Measurements from ENCODE around the gene CAMSAP2.

CAMSAP2 gene

DNA sequence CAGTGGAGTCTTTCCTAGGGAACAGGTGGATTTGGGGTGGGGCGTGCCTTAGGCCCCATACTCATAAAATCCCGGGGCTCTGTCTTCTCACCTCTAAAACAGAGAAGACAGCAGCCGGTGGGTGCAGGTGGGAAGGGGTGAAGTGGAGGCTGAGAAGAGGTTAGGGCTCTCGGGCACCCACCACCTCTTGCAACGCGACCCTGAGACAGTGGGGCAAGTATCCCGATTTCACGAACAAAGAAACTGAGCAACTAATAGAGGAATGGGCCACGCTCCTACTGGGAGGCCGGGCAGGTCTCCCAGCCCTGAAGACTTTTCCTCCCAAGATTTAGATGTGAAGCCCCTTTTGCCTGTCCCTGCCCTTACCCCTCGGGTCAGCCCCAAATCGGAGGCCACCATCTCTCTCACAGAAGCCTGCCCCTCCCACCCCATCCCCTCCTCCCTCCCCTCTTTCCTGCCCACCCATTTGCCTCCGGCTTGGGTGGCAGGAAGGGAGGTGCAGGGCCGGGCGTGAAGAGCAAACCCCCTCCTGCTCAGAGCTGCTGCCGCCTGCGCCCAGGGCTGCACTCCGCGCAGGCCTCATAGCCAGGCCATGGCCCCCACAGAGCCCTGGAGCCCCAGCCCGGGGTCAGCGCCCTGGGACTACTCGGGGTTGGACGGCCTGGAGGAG lies 133.9 kb downstream of the CAMSAP2 start, which contains the start of gene GPR25:
TSS of gene GPR25 (plus strand) at position 536 of the 670 bp plus-strand sequence. CDS start at position 593, 57 bp downstream.
- peak within 1 kb of the TSS; percentile 65 for H3K4me3 Mint-ChIP-seq
- H3K36me3 Mint-ChIP-seq = no peaks in the 10 kb centered on the region
- H3K4me1 Mint-ChIP-seq = peaks cover 22% of the 10 kb centered on the region
- H3K27me3 Mint-ChIP-seq = peaks cover 12% of the 10 kb centered on the region
- H3K9me3 Mint-ChIP-seq = no peaks in the 10 kb centered on the region
- H3K27ac Mint-ChIP-seq = no peak within 1 kb of the TSS

DNA sequence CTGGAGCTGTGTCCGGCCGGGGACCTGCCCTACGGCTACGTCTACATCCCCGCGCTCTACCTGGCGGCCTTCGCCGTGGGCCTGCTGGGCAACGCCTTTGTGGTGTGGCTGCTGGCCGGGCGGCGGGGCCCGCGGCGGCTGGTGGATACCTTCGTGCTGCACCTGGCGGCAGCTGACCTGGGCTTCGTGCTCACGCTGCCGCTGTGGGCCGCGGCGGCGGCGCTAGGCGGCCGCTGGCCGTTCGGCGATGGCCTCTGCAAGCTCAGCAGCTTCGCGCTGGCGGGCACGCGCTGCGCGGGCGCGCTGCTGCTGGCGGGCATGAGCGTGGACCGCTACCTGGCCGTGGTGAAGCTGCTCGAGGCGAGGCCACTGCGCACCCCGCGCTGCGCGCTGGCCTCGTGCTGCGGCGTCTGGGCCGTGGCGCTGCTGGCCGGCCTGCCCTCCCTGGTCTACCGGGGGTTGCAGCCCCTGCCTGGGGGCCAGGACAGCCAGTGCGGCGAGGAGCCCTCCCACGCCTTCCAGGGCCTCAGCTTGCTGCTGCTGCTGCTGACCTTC lies 134.5 kb downstream of the CAMSAP2 start:
- Mint-ChIP-seq H3K36me3 (no peaks in the 10 kb centered on the region), H3K9me3 (no peaks in the 10 kb centered on the region), H3K27me3 (peaks cover 12% of the 10 kb centered on the region), H3K4me1 (peaks cover 28% of the 10 kb centered on the region), H3K4me3 (no peak overlapping the region), H3K27ac (no peak overlapping the region)

DNA sequence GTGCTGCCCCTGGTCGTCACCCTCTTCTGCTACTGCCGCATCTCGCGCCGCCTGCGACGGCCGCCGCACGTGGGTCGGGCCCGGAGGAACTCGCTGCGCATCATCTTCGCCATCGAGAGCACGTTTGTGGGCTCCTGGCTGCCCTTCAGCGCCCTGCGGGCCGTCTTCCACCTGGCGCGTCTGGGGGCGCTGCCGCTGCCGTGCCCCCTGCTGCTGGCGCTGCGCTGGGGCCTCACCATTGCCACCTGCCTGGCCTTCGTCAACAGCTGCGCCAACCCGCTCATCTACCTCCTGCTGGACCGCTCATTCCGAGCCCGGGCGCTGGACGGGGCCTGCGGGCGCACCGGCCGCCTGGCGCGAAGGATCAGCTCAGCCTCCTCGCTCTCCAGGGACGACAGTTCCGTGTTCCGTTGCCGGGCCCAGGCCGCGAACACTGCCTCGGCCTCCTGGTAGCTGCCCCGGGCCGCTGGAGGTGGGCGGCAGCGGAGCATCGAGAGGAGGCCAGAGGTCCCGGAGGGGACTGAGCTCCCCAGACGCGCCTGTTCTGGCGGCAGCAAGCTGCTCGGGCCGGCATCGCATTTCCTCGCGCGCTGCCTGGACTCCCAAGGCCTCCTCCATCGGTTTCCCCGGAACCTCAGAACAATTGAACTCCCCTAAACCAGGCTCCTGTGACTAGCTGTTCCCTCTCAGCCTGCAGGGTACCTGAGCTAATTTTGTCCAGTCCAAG lies 135.1 kb downstream of the CAMSAP2 start:
- H3K36me3 Mint-ChIP-seq = no peaks in the 10 kb centered on the region
- peak overlapping the region; percentile 65 for H3K4me3 Mint-ChIP-seq
- H3K27ac Mint-ChIP-seq = no peak overlapping the region
- peaks cover 12% of the 10 kb centered on the region for H3K27me3 Mint-ChIP-seq
- no peaks in the 10 kb centered on the region for H3K9me3 Mint-ChIP-seq
- peaks cover 33% of the 10 kb centered on the region for H3K4me1 Mint-ChIP-seq

DNA sequence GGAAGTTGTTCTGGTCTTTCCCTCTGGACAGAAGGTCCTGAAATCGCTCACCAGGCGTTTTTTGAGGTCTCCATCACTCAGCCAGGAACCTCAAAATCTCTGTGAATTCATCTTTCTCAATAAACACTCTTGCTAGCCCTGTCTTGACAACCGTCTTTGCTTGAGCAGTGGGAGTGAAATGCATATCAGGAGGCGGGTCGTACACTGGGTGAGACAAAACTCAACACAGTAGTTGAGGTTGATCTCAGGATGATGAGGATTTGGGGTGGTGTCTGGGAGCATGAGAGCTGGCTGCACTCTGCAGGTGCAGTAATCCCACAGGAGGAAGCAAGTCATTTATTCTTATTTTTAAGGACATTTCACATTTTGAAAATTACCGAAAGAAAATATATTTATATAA lies 136.0 kb downstream of the CAMSAP2 start:
- peak overlapping the region; percentile 57 for H3K4me3 Mint-ChIP-seq
- peaks cover 12% of the 10 kb centered on the region for H3K27me3 Mint-ChIP-seq
- H3K4me1 Mint-ChIP-seq = peaks cover 33% of the 10 kb centered on the region
- H3K9me3 Mint-ChIP-seq = no peaks in the 10 kb centered on the region
- no peaks in the 10 kb centered on the region for H3K36me3 Mint-ChIP-seq
- no peak overlapping the region for H3K27ac Mint-ChIP-seq

DNA sequence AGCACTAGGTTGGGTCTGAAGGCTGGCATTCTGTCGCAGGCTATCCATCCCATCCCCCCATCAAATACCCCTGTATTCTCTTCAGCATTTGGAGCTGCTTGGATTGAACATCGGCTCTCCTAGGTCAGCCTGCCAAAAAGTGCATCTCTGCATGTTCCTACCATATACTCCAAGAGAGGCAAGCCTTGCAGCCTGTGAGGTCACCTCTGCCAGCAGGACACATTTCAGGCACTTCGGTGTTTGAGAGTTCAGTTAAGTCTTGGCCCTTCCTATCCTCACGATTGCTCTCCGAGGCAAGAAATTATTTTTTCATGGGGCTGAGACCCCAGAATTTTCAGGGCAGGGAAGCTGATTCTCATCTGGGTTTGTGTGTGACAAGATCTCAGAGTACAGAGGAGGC lies 136.7 kb downstream of the CAMSAP2 start:
- Mint-ChIP-seq H3K27ac (no peak overlapping the region), H3K9me3 (no peaks in the 10 kb centered on the region), H3K36me3 (no peaks in the 10 kb centered on the region), H3K4me1 (peaks cover 33% of the 10 kb centered on the region), H3K27me3 (peaks cover 12% of the 10 kb centered on the region), H3K4me3 (no peak overlapping the region)

DNA sequence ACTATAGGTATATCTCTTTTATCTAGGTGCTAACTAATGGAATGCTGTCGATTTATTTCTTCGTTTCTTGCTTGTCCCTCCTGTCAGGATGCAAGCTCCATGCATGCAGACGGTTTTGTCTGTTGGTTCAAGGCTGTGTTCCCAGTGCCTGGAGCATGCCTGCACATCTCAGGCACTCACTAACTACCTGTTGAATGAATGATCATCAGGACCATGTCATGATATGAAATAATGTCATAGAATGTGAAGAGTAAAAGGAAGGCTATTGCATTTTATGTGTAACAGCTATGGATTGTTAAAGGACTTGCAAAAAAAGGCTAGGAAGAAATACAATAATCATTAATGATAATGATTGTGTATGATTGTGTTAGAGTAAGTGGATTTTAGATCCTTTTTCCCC lies 138.3 kb downstream of the CAMSAP2 start:
- Mint-ChIP-seq H3K36me3 (no peaks in the 10 kb centered on the region), H3K4me3 (no peak overlapping the region), H3K9me3 (no peaks in the 10 kb centered on the region), H3K27ac (no peak overlapping the region), H3K4me1 (peaks cover 33% of the 10 kb centered on the region), H3K27me3 (peaks cover 10% of the 10 kb centered on the region)

DNA sequence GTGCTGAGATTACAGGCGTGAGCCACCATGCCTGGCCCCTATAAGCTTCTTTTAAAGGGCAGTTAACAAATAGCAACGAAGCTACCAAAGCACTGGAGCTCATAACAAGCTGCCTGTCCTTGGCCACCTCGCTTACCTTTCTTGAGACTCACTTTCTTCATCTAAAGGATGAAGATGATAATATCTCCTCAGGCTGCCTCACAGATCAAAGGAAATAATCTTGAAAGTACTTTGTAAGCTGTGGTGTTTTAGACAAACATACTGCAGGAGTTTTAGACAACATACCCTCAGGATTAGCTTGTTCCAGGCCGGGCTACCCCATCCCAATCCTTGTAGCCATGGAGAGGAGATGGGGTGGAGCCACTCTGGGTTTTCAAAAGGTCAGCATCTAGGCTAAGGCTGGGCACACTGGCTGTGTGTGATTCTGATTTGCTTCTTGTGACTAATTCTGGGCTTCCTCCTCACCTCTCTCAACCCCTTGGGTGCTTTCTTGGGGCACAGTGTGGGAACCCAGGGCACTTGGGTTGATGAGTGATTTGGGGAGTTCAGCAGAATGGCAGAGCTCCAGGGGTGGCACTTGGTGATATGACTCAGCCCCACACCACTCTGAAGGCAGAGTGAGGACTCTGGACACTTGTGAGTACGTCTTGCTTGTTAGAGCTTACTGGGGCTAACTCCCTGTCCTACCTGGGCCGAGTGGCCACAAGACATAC lies 139.3 kb downstream of the CAMSAP2 start:
- no peaks in the 10 kb centered on the region for H3K9me3 Mint-ChIP-seq
- H3K4me3 Mint-ChIP-seq = no peak overlapping the region
- no peak overlapping the region for H3K27ac Mint-ChIP-seq
- peaks cover 10% of the 10 kb centered on the region for H3K27me3 Mint-ChIP-seq
- peaks cover 33% of the 10 kb centered on the region for H3K4me1 Mint-ChIP-seq
- no peaks in the 10 kb centered on the region for H3K36me3 Mint-ChIP-seq

DNA sequence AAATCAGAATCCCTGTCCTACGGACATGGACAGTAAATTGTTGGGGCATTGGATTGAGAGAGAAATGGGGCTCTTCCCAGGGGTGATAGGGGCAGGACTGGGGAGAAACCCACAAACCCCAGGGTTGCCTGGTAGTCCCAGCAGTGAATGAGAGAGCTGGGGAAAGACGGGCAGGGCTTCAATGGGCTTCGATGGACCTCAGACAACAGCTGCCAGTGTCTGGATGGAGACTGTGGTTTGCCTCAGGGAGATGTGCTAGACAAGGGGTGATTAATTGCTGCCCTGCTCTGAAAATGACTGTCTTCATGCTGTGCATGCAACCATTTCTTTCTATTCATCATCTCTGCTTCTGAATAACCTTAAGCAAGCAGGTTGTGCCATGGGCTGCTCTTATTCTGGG lies 141.5 kb downstream of the CAMSAP2 start:
- no peaks in the 10 kb centered on the region for H3K9me3 Mint-ChIP-seq
- no peaks in the 10 kb centered on the region for H3K36me3 Mint-ChIP-seq
- H3K4me3 Mint-ChIP-seq = no peak overlapping the region
- peaks cover 26% of the 10 kb centered on the region for H3K4me1 Mint-ChIP-seq
- H3K27ac Mint-ChIP-seq = no peak overlapping the region
- H3K27me3 Mint-ChIP-seq = no peaks in the 10 kb centered on the region

DNA sequence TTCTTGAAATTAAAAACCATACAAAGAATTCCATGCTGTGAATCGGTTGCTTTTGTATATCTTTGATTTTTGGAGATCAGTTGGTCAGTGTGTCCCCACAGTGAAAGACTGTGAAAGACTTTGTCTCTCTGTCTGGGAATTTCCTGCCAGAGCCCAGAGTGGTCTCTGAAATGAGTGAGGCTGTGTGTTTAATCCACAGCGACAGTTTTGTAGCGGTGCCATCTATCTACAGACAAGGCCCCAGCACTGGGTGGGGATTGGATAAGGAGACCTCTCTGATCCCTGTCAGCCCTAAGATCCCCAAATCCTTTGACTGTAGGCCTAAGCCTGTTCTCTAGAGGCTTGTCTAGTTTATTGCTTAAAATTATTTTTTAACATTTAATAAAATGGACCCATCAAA lies 144.4 kb downstream of the CAMSAP2 start:
- H3K36me3 Mint-ChIP-seq = no peaks in the 10 kb centered on the region
- peaks cover 24% of the 10 kb centered on the region for H3K4me1 Mint-ChIP-seq
- H3K27me3 Mint-ChIP-seq = no peaks in the 10 kb centered on the region
- no peak overlapping the region for H3K4me3 Mint-ChIP-seq
- H3K9me3 Mint-ChIP-seq = no peaks in the 10 kb centered on the region
- no peak overlapping the region for H3K27ac Mint-ChIP-seq

DNA sequence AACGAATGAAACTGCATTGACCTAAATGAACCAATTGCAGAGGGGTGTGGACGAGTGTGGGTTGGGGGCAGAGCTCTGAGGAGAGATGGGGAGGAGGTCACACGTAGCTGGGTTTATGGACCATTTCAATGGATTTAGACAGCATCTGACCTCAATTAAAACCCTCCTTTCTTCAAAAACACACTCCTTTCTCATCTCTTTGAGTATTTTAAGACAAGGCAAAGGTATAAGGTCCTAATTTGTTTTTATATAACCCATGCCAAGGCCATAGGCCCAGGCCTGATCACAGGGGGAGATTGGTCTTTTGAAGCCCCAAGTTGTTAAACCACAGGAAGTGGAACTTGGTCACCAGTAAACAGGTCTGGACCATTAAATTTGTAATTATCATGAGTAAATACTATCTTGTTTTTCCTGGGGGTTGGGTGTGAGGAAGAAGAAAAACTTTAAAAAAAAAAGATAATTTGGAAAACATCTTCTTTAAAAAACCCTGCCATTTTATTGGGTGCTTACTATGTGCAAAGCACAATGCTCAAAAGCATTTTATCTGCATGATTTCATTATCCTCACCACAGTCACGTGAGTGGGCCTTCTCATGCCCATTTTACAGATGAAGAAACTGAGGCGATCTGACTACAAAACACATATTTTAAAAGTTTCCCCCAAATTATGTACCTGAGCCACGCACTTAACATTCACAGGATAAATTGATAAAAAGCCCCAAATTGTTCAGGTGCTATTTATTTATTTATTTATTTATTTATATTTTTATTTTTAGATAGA lies 147.1 kb downstream of the CAMSAP2 start:
- Mint-ChIP-seq H3K4me3 (no peak overlapping the region), H3K4me1 (peaks cover 42% of the 10 kb centered on the region), H3K27ac (no peak overlapping the region), H3K27me3 (no peaks in the 10 kb centered on the region), H3K9me3 (no peaks in the 10 kb centered on the region), H3K36me3 (no peaks in the 10 kb centered on the region)

DNA sequence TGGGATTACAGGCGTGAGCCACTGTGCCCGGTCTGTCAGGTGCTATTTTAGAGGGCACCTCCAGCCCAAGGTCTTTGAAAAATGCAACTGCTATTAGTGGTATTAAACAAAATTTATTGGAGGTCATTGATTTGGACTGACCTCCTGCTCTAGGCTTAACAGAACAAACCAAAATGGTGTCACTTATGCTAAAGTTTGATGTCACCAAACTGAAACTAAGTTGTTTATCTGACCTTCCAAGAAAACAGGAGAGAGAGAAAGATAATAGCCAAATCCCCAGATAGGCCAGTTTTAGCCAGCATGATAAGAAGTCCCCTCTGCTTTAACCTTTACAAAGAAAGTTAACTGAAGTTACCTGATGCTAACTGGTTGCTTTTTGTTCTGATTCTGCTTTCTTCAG lies 147.9 kb downstream of the CAMSAP2 start:
- H3K4me1 Mint-ChIP-seq = peaks cover 46% of the 10 kb centered on the region
- H3K27ac Mint-ChIP-seq = no peak overlapping the region
- H3K27me3 Mint-ChIP-seq = peaks cover 2% of the 10 kb centered on the region
- no peaks in the 10 kb centered on the region for H3K36me3 Mint-ChIP-seq
- H3K4me3 Mint-ChIP-seq = no peak overlapping the region
- H3K9me3 Mint-ChIP-seq = no peaks in the 10 kb centered on the region

DNA sequence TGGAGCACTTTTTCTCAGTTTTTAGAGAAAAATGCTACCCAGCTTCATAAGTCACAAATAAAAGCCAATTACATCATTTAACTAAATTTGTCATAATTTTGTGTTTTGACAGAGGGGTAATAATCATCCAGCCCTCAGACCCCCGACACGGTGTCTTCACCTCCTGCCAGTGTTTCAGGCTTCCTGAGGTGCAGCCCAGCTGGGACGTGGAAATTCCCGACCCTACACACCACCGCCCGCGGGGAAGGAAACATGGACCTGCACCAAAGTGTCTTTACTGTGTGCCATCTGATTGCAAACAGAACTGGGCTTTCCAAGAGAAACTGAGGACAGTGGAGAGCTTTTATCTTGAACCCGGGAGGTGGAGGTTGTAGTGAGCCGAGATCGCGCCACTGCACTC lies 148.3 kb downstream of the CAMSAP2 start:
- Mint-ChIP-seq H3K9me3 (no peaks in the 10 kb centered on the region), H3K4me1 (peaks cover 49% of the 10 kb centered on the region)

DNA sequence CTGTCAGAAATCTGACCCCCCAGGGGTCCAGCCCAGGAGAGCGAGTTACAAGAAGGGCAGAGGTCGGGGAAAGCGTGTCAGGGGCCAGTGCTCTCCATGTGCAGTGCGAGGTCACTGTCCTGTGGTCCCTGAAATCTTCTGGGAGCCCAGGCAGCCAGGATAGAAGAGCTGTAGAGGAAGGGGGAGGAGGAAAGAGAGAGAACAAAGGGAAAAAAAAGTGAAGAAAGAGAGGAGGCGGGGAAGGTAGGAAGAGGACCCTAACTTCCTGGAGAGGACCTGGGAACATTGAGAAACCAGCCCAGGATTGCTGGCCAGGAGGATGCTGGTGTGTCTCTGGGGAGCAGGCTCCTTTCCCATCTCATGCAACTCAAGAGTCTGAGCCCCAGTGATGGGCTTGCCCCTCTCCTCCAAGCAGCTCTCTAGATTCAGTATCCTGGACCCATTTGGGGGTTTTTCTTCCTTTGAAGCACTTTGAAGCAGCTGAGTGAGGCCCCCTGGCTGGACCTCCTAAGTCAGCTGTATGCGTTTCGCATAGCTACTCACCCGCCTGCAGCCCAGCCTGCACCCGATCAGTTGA lies 149.2 kb downstream of the CAMSAP2 start:
- Mint-ChIP-seq H3K27ac (no peak overlapping the region), H3K36me3 (no peaks in the 10 kb centered on the region), H3K4me3 (no peak overlapping the region), H3K9me3 (no peaks in the 10 kb centered on the region), H3K27me3 (peaks cover 9% of the 10 kb centered on the region), H3K4me1 (peaks cover 52% of the 10 kb centered on the region)

More for the DNA sequence above, 148.3 kb downstream of the CAMSAP2 start:
- peaks cover 4% of the 10 kb centered on the region for H3K27me3 Mint-ChIP-seq
- H3K36me3 Mint-ChIP-seq = no peaks in the 10 kb centered on the region
- H3K4me3 Mint-ChIP-seq = no peak overlapping the region
- no peak overlapping the region for H3K27ac Mint-ChIP-seq

DNA sequence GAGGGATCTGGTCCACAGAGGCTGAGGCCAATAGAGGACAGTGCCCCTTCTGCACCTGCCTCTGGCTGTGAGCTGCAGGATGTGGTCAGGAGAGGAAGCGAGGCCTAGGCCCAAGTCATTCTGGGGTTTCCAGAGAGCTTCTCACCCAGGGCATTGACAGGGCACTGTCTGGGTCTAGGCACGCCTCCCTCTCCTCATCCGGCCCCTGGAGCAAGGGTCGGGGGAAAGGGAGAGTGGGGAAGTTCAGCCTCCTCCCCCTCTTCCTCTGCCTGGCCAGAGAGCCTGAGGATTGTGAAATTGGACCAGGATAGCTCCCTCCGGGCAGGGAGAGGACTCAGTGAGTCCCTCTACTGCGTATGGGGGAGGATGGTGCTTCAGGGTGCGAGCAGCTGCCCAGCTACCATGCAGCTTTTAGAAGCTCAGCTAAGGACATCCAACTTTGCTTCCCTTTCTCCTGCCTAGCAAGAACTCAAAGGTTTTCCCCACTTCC lies 149.7 kb downstream of the CAMSAP2 start:
- no peaks in the 10 kb centered on the region for H3K36me3 Mint-ChIP-seq
- no peak overlapping the region for H3K4me3 Mint-ChIP-seq
- H3K27ac Mint-ChIP-seq = no peak overlapping the region
- H3K9me3 Mint-ChIP-seq = no peaks in the 10 kb centered on the region
- H3K27me3 Mint-ChIP-seq = peaks cover 10% of the 10 kb centered on the region
- peaks cover 52% of the 10 kb centered on the region for H3K4me1 Mint-ChIP-seq

DNA sequence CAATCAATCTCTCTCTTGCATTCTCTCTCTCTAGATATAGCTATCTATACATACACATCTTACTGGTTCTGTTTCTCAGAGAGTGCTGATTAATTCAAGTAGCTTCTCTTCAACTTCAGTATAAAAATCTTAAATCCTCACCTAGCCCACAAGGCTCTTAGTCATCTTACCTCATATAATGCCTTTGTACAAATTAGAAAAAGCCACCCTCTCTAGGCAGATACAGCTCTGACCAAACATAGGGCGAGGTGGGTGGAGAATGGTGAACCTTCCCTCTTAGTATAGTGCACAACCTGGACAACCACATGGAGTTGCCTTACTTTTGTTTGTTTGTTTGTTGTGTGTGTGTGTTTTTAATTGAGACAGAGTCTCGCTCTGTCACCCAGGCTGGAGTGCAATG lies 150.9 kb downstream of the CAMSAP2 start:
- no peaks in the 10 kb centered on the region for H3K9me3 Mint-ChIP-seq
- peak overlapping the region; percentile 9 for H3K27ac Mint-ChIP-seq
- no peaks in the 10 kb centered on the region for H3K36me3 Mint-ChIP-seq
- peaks cover 14% of the 10 kb centered on the region for H3K27me3 Mint-ChIP-seq
- peaks cover 49% of the 10 kb centered on the region for H3K4me1 Mint-ChIP-seq
- H3K4me3 Mint-ChIP-seq = peak overlapping the region; percentile 0
